Non-pigmented ciliary epithelial cell (primary cell): ENCODE data around the gene CD300LG.
"Not testable (repeated sequence)": the region's sequence is repeated elsewhere in the genome, so short reads cannot be mapped to it uniquely, and the experiment has no call there.

Experiments used
- DNase-seq: peaks from one replicate; pipeline ENCODE4 v3.0.0-alpha.2; 2010; ENCODE audit warnings: low read depth

The CD300LG gene

DNA sequence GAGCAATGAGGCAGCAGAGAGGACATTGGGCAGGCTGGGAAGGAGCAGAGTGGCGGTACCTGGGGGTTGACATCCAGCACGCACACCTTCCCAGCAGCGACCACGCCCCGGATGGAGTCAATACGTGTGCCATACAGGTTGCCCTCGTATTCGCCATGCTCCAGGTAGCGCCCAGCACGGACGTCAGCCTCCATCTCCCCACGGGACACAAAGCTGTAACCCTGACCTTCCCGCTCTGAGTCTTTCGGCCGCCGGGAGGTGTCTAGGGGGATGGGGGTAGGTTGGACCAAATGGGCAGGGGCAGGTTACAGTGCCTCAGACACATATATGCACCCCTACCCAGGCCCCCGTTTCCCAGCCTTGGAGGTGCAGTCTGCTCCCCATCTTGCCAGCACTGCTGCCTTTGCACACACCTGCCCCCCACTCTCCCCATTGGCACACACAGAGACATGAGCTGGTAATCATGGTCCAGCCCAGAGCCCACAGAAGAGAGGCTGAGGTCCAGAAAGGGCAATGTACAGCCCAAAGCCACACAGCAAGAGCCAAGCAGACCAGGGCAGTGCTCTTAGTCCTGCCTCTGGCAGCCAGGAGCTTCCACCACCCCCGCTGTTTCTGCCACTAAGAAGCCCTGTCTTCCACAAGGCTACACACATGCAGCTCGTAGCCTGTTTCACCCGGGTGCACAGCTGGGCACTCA, 32.9 kb downstream of the CD300LG start:
- no peak for DNase-seq

DNA sequence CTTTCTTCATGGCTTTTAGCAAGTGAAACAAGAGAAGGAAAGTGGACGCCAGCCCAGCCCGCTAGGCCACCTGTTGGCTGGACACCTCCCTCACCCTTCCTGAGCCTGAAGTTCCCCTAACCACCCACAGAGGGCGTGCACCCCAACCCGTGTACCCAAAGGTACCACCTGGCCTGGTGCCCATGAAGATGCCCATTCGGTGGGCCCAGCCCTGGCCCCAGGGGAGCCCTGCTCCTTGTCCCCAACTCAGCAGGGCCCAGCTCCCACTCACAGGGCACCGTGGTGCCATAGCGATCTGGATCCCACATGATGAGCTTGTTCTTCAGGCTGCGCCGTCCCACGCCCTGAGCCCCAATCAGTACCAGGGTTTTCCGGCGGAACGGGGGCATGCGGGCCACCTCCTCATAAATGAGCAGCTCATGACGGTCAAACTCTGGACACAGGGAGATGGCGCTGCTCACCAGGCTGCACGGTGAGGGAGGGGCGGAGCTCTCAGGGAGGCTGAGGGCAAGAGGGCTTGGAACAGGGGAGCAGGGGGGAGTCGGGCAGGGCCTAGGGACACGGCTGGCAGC, 33.5 kb downstream of the CD300LG start:
- DNase-seq: no peak

DNA sequence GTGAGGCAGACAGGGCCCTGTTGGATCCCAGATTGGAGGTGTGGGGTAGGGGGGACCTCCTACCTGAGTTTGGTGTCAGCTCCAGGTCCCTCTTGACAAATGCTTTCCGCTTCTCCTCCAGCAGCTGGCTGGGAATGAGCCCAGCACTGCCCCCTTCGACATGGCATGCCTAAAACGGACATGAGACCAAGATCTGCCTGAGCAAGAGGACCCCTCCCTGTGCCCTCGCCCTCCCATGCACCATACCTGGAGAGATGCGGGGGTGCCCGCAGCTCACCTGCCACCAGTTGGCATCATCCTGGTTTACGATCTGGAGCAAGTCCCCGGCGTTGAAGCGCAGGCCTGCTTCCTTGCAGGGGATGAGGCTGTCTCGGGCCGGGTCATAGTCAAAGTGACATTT, 34.2 kb downstream of the CD300LG start:
- no peak for DNase-seq

DNA sequence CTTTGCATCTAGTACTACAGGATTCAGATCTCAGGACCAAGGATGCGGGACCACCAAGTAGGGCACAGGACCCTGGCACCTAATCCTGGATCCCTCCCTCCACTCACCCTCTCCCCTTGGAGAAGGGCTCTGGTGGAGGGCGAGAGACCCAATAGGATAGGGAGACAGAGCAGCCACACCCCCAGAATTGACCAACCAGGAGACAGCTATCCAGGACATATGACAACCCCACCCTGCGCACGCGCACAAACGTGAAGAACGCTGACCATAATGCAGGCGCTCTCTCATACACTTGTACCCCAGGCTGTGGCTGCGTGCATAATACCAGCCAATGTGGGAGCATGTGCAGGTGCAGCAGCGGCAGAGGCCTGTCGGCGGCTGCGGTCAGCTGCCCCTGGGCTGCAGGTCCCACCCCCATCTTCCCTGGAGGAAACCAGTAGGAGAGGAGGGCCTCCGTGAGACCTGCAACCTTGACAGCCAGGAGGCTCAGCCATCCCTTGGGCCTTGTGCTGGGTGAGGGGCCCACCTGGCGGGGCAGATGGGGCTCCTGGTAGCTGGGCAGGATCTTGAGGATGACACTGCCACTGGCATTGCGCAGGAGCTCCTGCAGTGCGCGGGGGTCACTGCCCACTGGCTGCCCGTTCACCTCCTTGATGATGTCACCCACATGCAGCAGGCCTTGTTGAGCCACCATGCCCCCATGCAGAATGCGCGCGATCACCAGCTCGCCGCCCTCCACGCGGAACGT, 35.0 kb downstream of the CD300LG start:
- no peak for DNase-seq

DNA sequence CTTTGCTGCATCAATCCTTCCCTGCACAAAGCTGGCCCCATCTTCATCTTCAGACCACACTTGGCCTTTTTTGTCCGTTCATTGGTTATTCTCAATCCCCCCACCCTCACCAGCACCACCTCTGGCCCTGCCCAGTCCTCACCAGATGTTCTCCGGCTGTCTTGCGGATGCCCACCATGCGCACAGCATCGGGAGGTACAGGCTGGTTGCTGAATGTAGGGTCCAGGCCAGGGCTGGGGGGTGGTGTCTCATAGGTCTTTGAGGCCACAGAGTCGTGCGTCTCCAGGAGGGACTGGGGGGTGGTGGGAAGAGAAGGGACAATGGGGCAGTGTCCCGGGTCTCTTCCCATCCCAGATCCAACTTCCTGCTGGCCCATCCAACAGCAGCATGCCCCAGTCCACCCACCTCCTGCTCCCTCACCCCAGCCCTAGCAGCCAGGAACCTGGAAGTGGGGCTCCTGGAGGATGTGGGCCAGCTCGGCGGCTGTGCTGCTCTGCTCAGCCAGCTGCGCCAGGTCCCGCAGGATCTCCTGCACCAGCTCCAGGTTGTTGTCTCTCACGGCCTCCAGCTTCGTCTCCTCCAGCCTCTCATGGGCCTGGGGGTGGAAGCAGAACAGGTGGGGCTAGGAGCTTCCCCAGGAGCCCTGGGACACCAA, 35.9 kb downstream of the CD300LG start:
- no peak for DNase-seq

DNA sequence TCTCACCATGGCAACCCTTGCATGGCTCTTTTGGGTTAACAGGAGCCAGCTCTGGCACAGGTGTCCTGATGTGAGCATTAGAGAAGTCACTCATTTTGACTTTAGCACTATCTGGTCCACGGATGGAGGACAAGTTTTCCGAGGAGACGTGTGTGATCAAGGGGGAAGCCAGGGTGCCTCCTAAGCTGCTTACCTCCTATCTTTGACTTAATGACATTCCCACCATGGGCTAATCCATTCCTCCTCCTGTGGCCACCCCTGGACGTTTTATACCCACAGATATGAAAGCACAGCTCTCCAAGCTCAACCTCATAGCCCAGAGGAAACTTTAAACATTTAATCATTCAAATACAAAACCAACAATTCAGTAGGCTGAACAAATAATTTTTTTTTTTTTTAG, 41.6 kb downstream of the CD300LG start:
- DNase-seq: no peak

DNA sequence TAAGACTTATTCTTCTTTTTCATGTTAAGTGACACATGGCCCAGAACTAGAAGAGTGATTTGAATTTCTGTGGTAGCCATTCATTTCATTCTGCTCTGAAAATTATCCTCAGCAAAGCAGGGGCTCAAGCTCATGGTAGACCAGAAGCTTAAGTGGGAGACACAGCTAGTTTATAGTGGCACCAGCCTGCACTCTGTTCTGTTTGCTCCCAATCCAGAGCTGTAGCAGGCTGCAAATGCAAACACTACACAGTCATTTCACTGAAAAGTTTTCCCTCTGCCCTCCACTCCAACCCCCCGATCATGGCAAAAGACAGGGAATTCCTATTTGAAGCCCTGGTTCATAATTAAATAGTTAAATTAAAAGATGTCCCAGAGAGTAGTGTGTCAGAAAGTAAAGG, 43.3 kb downstream of the CD300LG start:
- no peak for DNase-seq

DNA sequence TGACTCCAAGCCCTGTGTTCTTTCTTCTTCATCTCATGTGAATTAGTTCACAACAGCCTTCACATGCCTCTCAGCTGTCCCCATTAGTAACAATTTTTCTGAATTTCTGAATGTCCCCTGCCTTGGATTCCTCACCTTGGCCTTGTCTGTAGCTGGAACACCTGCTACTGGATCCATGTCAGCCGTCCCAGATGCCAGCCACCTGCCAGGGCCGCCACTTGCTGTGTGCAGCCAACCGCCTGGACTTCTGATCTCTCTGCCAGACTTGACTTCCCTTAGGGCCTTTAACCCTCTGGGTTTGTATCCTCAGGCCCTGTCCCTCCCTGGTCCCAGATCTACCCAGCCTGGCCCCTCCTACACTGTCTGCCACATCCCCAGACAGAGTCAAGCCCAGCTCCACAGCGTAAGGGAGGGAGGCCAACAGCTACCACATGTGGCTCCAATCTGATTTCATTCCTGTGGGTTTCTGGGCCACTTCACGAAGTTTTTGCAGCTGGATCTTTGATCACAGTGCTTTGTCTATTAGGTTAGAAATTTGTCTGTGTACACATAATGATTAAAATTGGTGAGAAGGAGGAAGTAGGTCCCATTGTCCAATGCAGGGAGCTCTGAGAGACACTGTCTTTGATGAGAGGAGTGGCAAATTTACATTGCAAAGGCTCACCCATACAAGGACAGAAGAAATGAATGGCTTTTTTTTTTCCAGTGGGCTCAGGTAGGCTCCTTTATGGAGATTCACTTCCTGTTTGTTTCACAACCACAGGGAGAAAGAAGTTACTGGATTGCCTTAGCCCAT, 45.1 kb downstream of the CD300LG start:
- no peak for DNase-seq

DNA sequence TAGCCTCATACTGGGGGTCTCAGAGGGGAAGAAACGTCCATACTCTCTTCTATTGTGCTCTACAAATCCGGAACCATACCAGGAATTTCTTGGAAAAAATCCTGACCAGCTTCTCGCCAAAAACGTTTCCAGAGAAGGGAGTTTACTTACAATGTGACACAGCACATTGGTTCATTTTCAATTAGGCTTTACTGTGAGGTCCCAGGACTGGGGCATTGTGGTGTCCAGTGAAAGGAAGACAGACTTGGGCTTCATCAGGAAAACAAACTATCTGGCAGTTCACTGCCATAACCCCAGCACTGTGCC, 45.6 kb downstream of the CD300LG start:
- DNase-seq: no peak

DNA sequence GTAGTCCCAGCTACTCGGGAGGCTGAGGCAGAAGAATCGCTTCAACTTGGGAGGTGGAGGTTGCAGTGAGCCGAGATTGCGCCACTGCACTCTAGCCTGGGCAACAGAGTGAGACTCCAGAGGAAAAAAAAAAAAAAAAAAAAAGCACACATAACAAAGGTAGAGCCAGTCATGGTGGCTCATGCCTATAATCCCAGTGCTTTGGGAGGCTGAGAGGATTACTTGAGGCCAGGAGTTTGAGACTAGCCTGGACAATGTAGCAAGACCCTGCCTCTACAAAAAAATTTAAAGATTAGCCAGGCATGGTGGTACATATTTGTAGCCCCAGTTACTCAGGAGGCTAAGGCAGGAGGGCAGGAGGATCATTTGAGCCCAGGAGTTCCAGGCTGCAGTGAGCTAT, 47.5 kb downstream of the CD300LG start:
- not testable (repeated sequence) for DNase-seq

DNA sequence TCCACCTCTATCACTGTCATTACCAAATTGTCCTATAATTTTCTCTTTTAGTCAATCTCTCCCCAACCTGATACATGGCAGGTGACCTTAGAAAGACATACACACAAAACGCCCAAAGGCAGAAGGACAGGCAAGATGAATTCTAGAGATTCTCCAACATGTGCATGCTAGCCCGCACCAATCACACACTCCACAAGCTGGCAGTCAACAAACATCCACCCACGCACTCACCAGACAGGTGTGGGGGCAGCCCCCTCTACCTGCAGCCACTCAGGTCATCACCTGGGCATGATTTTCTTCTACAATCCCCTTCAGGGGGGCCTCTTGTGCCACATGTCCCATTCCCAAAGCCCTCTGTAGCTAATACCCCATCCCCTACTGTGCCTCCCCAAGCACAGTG, 50.9 kb downstream of the CD300LG start:
- no peak for DNase-seq

DNA sequence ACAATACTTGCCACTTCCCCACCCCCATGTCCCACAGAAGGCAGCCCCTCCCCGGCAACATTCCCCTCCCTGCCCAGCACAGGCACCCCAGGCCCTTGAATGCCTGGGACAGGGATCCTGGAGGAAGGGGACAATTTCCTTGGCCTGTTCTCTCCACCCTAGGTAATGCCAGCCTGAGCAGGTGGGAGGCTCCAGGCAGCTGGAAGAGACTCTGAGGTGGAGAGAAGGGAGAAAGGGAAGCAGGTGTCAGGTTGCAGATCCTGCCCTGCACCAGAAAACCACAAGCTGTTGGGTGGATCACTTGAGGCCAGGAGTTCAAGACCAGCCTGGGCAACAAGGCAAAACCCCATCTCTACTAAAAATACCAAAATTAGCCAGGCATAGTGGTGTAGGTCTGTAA, 51.5 kb downstream of the CD300LG start:
- no peak for DNase-seq

DNA sequence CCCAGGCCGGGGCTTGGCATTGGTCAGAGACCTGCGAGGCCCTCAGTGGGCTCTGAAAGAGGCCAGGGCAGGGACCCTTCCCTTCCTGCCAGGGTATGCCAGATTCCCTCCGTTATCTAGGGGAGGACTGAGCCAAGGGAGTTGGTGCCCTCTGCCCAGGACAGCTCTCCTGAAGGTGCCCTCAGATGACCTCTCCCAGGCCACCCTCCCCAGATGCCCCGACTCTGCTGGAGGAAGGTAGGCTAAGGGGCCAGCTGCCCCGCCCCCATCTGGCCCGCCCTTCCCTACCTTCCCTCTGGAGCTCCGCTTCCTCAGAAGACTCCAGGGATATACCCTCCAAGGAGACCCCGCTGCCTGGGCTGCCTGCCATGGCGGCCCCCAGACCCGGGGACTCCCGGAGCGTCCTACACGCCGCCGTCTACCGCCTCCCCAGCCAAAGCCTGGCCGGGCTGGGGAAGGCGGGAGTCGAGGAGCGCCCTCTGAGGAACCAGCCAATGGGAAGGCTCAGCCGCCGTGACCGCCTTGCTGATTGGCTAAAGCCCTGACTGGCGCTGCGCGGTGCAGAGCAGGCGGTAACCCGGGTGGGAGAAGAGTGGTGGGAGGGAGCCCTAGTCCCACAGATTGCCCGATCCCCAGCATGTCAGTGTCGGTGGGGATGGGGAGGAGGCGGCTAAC, 53.3 kb downstream of the CD300LG start:
- DNase-seq: no peak

DNA sequence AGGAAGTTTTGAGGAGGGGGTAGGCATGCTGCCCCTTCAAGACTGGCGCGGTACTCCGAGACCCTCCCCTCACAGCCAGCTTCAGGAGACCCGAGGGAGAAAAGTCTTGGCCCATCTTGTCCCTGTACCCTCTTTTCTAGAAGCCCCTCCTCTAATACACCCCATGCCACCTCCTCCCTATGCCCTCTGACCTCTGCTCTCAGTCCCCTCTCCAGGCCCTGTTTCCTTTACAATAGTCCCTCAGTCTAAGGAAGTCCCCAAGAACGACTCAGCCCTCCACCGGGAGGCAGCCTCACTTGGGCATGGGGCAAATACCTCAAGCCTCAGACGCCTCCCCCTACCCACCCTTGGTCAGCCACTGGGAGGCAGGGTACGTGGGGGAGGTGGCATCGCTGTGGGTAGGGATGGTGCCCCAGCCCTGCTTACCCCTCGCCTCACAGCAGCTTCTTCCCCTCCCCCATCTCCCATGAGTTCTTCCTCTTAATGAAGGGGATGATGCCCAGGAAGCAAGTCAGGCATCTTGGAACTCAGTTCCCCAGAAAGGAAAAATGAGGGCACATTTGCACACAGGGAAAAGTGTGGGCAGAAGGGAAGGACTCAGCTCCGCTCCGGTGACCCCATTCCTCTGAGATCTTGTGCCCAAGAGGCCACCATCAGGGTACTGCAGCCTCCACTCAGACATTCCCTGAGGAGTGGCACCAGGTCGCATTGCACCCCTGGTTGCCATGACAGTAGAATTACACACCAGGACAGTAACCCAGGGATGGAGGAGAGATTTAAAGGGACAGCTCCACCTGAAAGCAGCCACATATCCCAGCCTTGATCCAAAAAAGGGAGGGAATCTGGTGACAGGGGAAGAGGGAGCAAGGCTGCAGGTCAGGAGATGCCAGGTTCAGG, 54.1 kb downstream of the CD300LG start:
- no peak for DNase-seq

DNA sequence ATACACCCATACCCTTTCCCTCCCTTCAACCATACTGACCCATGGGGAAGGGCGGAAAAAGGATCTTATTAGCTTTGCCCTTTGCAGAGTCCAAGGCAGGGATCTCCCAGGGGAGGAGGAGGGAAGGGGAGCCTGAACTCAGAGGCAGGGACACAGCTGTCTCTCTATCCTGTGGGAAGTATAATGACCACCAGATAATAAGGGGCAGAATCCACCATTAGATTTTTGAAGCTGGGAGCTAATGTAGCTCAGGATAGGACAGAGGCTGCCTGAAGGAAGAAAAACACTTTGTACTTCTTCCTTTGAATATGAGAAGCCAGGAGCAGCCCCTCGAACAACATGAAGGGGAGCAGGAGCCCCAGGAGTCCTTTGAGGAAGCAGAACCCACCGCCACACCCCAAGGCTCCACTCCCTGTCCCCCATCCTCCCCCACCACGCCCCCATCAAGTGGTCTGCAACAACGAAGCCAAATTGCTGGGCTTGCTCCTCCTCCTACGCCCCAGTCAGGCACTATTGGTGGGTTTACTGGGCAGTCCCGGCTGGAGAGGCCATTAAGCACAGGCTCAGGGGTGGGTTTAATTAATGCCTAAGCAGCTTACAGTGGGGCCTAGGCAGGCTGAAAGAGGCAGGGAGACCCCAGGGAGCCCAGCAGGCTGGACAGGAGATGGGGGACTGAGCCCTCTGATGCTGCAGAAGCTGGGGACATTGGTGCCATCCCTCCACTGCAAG, 55.0 kb downstream of the CD300LG start:
- DNase-seq: no peak

DNA sequence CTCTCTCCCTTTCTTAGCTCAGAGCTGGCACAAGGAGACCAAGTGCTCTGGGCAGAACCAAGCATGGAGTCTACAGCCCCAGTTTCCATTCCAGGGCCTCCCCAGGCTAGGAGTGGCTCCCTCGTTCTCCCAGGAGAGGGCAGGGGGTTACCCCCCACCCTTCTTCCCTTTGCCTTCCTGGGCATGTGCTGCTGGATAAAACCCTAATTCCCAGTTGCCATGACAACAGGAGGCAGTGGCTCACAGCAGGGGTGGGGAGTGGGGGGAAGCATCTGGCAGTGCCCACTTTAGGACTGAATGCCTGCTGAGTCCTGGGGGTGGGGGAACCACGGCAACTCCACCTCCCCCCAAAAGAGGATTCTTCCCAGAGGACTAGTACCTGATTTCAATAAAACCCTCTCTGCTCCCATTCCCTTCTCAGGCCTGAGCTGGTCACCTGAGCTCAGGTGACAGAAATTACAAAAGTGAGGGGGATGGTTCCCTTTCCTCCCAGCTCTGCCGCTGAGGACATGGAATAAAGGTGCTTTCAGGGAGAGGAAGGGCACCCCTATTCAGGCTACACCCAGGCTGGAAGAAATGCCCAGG, 58.5 kb downstream of the CD300LG start:
- no peak for DNase-seq

DNA sequence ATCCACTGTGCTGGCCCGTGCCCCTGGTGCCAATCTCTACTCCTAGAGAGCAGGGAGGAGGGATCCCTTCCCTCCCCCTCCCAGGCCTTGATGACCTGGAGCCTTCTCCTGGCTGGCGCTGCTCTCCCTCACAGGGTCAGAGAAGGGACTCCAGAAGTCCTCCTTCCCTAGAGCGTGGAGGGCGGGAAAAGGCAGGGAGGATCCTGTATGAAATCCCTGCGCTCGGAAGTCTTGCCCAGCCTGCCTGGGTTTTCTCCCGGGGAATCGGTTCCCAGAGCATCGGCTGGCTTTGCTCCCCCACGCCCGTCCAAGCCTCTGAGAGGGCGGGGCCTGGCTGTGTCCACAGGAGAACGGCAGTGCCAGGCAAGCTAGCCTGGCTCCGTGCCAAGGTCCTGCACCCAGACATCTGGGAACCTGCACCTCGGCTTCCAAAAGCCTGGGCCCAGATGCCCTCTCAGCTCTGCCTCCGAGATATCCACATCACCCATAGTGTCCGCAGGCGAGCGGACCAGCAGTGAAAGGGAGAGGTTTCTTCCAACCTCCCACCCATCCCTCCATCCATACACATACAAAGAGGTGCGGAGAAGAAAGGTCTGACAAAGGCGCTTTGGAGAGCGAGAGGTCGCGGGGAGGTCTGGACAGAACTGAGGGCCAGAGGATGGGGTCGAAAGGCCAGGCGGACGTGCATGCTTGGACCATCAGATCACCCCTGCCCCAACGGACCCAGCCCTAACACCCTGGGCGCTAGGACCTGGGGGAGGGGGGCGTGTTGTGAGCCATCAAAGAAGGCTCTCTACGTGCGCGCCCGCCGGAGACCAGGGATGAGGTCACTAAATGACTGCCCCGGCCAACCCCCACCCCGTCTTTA, 59.2 kb downstream of the CD300LG start:
- no peak for DNase-seq

DNA sequence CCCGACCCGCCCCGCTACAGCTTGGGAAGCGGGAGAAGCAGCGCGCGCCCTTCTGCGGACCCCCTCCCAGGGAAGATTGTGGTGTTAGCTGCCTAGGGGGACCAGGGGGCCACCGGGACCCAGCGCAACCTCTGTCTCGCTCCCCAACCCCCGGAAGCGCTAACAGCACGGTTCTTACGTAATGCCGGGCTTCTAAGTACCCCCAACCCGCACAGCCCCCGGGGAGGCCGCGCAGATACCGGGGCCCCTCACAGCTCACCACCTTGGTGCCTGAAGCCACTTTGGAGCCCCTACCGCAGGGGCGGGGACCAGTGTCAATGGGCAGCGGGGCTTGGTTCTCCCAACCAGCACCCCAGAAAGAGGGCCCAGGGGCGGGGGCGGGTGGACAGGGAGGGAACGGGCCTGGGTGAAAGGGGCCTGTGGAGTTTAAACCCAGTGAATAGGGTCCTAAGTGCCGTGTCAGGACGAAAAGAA, 60.0 kb downstream of the CD300LG start:
- no peak for DNase-seq
